AG04449 (cell line): ENCODE measurements around the gene LAMB3.

Experiments used
- CTCF ChIA-PET: fragments of 350-600 bp; formaldehyde crosslinking; extraction: SDS; loops from one replicate; lab custom pipeline; 2021; ENCODE audit warnings: antibody characterized with exemption; lab: Yijun Ruan, JAX
- POLR2A ChIA-PET: fragments of 400-600, 350-600 bp; formaldehyde crosslinking; extraction: SDS; loops from one replicate; lab custom pipeline; 2020; ENCODE audit warnings: antibody characterized with exemption, inconsistent platforms; lab: Yijun Ruan, JAX
- DNase-seq: peaks from one replicate; pipeline ENCODE4 v3.0.0-alpha.2; 2010; ENCODE audit warnings: low read depth, low spot score
- H3K4me3 ChIP-seq: 2 replicates; pipeline ENCODE4 v1.5.1; 2011; ENCODE audit warnings: low read depth, mild to moderate bottlenecking, control low read depth, low read length
- TF ChIP-seq, protein P1 (sequence below): IDR thresholded peaks from one replicate; pipeline ENCODE4 v1.5.1; 2011; ENCODE audit warnings: mild to moderate bottlenecking, moderate library complexity, low read length, control low read depth, inconsistent platforms; ENCODE audit not compliant: insufficient read depth; ENCODE audit errors: missing control alignments

LAMB3 gene

DNA sequence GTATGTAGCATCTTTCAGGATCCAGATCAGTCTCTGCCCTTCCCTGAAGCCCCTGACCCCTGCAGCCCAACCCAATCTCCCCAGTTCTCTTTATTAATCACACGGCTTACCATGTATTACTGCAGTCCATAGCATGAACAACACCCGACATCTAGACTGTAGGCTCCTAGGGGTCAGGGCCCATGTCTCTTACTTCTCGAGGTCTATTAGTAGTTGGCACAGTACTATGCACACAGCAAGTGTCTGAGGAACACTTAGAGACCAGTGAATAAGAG lies 41.7 kb downstream of the LAMB3 start:
- no peak overlapping the region for H3K4me3 ChIP-seq
- DNase-seq, result no peak

DNA sequence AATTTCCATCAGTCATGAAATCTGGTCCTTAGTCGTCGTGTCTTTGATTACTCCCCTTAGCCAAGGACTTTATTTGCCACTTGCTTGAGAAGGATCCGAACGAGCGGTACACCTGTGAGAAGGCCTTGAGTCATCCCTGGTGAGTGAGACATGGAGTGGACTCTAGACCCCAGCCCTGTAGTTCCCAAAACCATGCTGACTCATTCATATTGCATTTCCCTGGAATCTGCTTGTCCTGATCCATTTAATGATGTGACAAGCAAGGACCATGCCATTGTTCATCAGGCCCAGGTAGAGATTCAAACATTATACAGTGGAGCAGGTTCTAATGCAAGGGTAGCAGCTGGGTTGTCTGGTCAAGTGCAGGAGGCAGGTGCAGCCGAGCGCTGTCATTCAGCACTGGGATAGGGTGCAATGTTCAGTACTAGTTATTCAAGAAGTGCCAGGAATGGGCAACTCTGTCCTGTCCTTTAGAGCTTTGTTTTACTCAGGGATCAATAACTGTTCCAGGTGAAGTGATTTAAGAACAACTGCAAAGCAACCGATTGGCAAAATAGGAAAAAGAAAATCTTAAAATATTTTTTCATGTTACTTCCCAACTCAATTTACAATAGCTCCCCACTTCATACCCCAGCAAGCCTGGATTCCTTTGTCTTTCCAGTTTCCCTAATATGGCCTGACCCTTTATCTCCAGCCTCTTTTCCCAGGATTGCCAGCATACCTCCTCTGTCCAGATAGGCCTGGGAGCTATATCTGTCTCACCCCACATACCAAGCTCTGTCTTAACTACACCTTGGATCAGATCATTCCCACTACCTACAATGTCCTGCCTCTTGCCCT lies 42.2 kb downstream of the LAMB3 start:
- no peak for DNase-seq
- ChIA-PET POLR2A (no interaction called here), CTCF (interaction anchor here (0.6 to 22.9 kb wide), 7 partner anchors 10 to 83 kb away, joined by 4 to 274 read pairs (median 5); no protein-coding TSS in a partner anchor)
- TF ChIP-seq, protein P1, sequence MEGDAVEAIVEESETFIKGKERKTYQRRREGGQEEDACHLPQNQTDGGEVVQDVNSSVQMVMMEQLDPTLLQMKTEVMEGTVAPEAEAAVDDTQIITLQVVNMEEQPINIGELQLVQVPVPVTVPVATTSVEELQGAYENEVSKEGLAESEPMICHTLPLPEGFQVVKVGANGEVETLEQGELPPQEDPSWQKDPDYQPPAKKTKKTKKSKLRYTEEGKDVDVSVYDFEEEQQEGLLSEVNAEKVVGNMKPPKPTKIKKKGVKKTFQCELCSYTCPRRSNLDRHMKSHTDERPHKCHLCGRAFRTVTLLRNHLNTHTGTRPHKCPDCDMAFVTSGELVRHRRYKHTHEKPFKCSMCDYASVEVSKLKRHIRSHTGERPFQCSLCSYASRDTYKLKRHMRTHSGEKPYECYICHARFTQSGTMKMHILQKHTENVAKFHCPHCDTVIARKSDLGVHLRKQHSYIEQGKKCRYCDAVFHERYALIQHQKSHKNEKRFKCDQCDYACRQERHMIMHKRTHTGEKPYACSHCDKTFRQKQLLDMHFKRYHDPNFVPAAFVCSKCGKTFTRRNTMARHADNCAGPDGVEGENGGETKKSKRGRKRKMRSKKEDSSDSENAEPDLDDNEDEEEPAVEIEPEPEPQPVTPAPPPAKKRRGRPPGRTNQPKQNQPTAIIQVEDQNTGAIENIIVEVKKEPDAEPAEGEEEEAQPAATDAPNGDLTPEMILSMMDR, result no peak
- H3K4me3 ChIP-seq, result no peak overlapping the region

More for the DNA sequence above, 41.7 kb downstream of the LAMB3 start:
- ChIA-PET POLR2A (no interaction called here), CTCF (interaction anchor here (0.6 to 22.9 kb wide), 6 partner anchors 10 to 82 kb away, joined by 4 to 274 read pairs (median 5); no protein-coding TSS in a partner anchor)
- TF ChIP-seq, protein P1, result no peak

DNA sequence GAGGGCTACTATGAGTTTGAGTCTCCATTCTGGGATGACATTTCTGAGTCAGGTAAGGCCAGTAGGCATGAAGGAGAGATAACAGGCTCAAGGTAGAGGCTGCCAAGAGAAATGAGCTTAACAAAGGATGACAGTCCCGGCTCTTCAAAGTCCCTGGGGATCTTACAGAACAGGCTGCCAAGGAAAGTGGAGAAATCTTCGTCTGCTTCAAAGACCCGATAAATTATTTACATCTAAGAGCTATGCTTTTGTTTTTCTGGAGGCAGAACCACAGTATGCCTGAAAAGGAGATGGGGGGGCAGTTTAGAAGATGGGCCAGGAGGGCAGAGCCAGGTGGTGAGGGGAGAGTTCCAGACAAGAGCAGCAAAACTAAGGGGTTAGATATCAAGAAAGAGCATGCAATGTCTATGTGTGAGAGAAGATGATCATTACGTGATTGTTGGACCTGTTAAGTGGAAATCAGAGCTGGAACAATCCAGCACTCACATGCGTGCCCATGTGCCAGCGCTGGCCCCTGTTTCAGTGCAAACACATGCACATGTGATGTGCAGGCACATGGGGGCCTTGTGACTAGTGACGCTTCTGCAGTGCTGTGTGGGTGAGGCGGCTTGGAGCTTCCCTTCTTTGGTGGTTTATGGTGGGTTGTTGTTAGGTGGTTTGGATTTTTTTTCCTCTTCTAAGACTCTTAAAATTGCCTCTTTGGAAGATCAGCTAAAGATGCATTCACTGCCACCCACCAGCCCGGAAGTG lies 43.0 kb downstream of the LAMB3 start:
- CTCF ChIA-PET, result interaction anchor here (1.1 to 22.9 kb wide), 6 partner anchors 12 to 84 kb away, joined by 3 to 274 read pairs (median 6); no protein-coding TSS in a partner anchor
- H3K4me3 ChIP-seq, result no peak overlapping the region
- TF ChIP-seq, protein P1, result no peak
- DNase-seq, result no peak
- POLR2A ChIA-PET, result no interaction called here

DNA sequence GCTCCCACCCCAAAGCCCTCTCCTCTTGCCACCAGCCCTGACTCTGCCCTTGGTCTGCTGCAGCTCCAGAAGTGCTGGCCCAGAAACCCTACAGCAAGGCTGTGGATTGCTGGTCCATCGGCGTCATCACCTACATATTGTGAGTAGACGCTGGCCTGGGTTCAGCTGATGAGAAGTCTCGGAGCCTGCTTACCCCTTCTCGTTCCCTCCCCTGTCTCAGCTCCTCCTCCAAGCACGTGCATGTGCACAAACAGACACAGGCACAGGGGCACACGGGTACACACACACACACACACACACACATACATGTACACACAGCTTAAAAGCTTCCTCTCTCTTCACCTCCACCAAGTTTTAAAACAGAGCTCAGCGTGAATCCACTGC lies 44.4 kb downstream of the LAMB3 start:
- no peak for DNase-seq
- TF ChIP-seq, protein P1, result no peak
- no peak overlapping the region for H3K4me3 ChIP-seq
- ChIA-PET POLR2A (no interaction called here), CTCF (interaction anchor here (1.0 to 22.9 kb wide), 7 partner anchors 19 to 141 kb away, joined by 3 to 274 read pairs (median 5); no protein-coding TSS in a partner anchor)

DNA sequence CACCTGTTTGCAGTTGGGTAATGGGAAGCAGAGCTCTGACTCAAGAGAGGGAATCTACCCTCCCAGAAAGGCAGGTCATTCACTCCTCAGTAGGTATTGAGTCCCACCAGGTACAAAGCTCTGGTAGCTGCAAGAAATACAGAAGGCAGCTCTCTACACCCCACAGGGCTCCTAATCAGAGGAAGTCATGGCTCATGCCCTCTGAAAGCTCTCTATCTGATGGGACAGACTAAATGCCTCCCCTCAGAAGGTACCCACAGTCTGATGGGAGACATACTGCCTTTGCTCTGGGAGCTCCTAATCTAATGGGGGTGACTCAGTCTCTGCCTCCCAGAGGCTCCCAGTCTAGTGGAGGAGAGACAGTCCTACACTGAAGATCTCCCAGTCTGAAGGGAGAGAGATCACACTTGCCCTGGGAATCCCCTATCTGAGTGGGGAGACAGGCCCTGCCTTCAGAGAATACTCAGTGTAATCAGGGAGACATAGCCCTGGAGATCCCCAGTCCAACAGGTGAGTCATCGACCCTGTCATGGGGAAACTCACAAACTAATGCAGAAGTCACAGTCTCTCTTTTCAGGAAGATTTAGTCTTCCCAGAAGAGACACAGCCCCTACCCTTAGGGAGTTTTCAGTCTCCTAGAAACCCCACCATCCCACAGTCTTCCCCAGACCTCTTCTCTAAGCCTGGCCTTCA lies 45.0 kb downstream of the LAMB3 start:
- DNase-seq, result peak; percentile 21
- ChIA-PET CTCF (interaction anchor here (1.0 to 22.9 kb wide), 9 partner anchors 10 to 141 kb away, joined by 3 to 274 read pairs (median 5); partner anchors contain the start of gene CAMK1G), POLR2A (no interaction called here)
- TF ChIP-seq, protein P1, result no peak
- H3K4me3 ChIP-seq, result no peak overlapping the region
